Measurements from ENCODE around the gene PIWIL1.

DNA sequence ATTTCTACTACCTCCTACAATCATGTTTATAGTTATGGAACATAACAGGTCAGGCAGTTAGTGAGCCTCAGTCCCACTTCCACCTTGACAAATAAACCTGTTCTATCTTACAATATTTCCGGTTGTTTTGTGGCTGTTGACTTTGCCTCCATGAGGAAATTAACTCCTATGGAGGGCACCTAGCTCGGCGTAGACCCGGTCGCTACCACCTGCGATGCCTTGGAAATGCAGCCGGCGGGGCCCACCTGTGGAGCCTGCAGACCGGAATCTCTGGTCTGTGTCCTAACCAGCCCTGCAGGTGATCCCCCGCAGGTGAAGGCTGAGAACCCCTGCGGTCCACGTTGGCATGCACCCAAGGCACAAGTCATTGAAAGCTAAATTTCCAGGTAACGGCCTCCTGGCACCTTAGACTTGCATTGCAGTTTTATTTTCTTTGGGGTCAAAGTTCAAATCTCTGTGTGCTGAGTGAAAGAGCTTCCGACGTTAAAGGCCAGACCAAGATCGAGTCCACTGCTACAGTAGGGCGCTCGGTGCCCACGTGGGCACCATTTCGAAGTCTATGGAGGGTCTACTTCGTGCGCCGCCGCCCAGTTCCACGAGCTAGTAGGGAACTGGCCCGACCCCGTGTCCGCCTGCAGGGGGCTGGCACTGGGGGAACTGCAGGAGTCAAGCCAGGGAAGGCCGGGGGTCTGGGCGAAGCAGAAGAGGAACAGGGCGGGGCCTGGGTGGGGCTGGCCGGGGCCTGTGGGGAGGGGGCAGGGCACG is 782 bp upstream of the PIWIL1 start:
- TF ChIP-seq CTCF (conservative IDR thresholded peaks at IDR 0.05; ENCODE audit: low read depth, low read length) (no peak), EZH2 (IDR thresholded peaks at IDR 0.05; ENCODE audit: borderline replicate concordance, low read depth, low read length, poor library complexity, severe bottlenecking) (no peak)
